H9 (cell line): ENCODE measurements around the gene WNK3. TPM values are rescaled to one million over a fixed set of nuclear protein-coding genes. Genes with fewer than 3 reads are reported as not detected.
A peak's percentile ranks its signal among the peaks of the same experiment; 100 is the strongest.
"Not testable (repeated sequence)": the region's sequence is repeated elsewhere in the genome, so short reads cannot be mapped to it uniquely, and the experiment has no call there.

ENCODE experiments used
- DNase-seq: peaks from one replicate; pipeline ENCODE4 v3.0.0-alpha.2; 2017
- H2AFZ ChIP-seq: one replicate; pipeline ENCODE4 v1.6.1; 2013; ENCODE audit warnings: mild to moderate bottlenecking, low read length, control low read depth, moderate library complexity
- H2AK5ac ChIP-seq: 2 replicates; pipeline ENCODE4 v1.6.1; 2013; ENCODE audit warnings: low read length, control low read depth, mixed read lengths; ENCODE audit not compliant: insufficient read length
- H2BK120ac ChIP-seq: one replicate; pipeline ENCODE4 v1.6.1; 2013; ENCODE audit warnings: low read depth, mild to moderate bottlenecking, low read length, control low read depth, inconsistent platforms; ENCODE audit not compliant: poor library complexity, severe bottlenecking
- H2BK12ac ChIP-seq: 2 replicates; pipeline ENCODE4 v1.6.1; 2013; ENCODE audit warnings: low read length, control low read depth, mixed read lengths, low read depth; ENCODE audit not compliant: insufficient read length
- H2BK15ac ChIP-seq: 2 replicates; pipeline ENCODE4 v1.6.1; 2013; ENCODE audit warnings: low read depth, low read length, control low read depth
- H2BK20ac ChIP-seq: one replicate; pipeline ENCODE4 v1.6.1; 2013; ENCODE audit warnings: low read depth, mild to moderate bottlenecking, low read length, control low read depth, inconsistent platforms; ENCODE audit not compliant: poor library complexity, severe bottlenecking
- H2BK5ac ChIP-seq: 2 replicates; pipeline ENCODE4 v1.6.1; 2013; ENCODE audit warnings: low read length, control low read depth, mixed read lengths; ENCODE audit not compliant: insufficient read length
- H3K14ac ChIP-seq: 2 replicates; pipeline ENCODE4 v1.6.1; 2013; ENCODE audit warnings: low read length, control low read depth; ENCODE audit not compliant: insufficient read depth
- H3K18ac ChIP-seq: 2 replicates; pipeline ENCODE4 v1.6.1; 2013; ENCODE audit warnings: low read depth, mild to moderate bottlenecking, mixed read lengths, low read length, control low read depth; ENCODE audit not compliant: insufficient read length
- H3K23ac ChIP-seq: 2 replicates; pipeline ENCODE4 v1.6.1; 2013; ENCODE audit warnings: low read length, control low read depth, mixed read lengths, low read depth; ENCODE audit not compliant: insufficient read length
- H3K23me2 ChIP-seq: 2 replicates; pipeline ENCODE4 v1.6.1; 2013; ENCODE audit warnings: low read depth, mild to moderate bottlenecking, mixed read lengths, low read length, control low read depth; ENCODE audit not compliant: insufficient read length, poor library complexity, severe bottlenecking
- H3K27ac ChIP-seq: 2 replicates; pipeline ENCODE4 v1.5.1; 2013; ENCODE audit warnings: low read length, control low read depth, mixed read lengths, low read depth; ENCODE audit not compliant: insufficient read length
- H3K27me3 ChIP-seq: 2 replicates; pipeline ENCODE4 v1.6.1; 2013; ENCODE audit warnings: low read length, control low read depth, inconsistent platforms; ENCODE audit not compliant: insufficient read depth
- H3K4ac ChIP-seq: 2 replicates; pipeline ENCODE4 v1.6.1; 2013; ENCODE audit warnings: low read depth, mild to moderate bottlenecking, control low read depth, inconsistent platforms, low read length, moderate library complexity
- H3K4me1 ChIP-seq: 2 replicates; pipeline ENCODE4 v1.6.1; 2013; ENCODE audit warnings: low read length, control low read depth, inconsistent platforms; ENCODE audit not compliant: insufficient read depth
- H3K4me2 ChIP-seq: 2 replicates; pipeline ENCODE4 v1.6.1; 2013; ENCODE audit warnings: low read length, control low read depth, mixed read lengths; ENCODE audit not compliant: insufficient read length, insufficient read depth
- H3K56ac ChIP-seq: 2 replicates; pipeline ENCODE4 v1.6.1; 2013; ENCODE audit warnings: low read depth, mild to moderate bottlenecking, mixed read lengths, low read length, control low read depth; ENCODE audit not compliant: insufficient read length
- H3K79me1 ChIP-seq: 2 replicates; pipeline ENCODE4 v1.6.1; 2013; ENCODE audit warnings: low read depth, mild to moderate bottlenecking, moderate library complexity, low read length, control low read depth, inconsistent platforms; ENCODE audit not compliant: insufficient read depth, poor library complexity, severe bottlenecking
- H3K79me2 ChIP-seq: 2 replicates; pipeline ENCODE4 v1.6.1; 2013; ENCODE audit warnings: low read length, control low read depth, inconsistent platforms; ENCODE audit not compliant: insufficient read depth
- H3K9ac ChIP-seq: 2 replicates; pipeline ENCODE4 v1.6.1; 2013; ENCODE audit warnings: low read length, control low read depth, mixed read lengths; ENCODE audit not compliant: insufficient read length; ENCODE audit errors: extremely low read depth
- H3K9me3 ChIP-seq: one replicate; pipeline ENCODE4 v1.6.1; 2013; ENCODE audit warnings: low read depth, low read length, inconsistent platforms; ENCODE audit not compliant: control insufficient read depth
- H3T11ph ChIP-seq: one replicate; pipeline ENCODE4 v1.6.1; 2013; ENCODE audit warnings: mild to moderate bottlenecking, low read length, control low read depth, inconsistent platforms
- H4K20me1 ChIP-seq: one replicate; pipeline ENCODE4 v1.6.1; 2013; ENCODE audit not compliant: control insufficient read depth, insufficient read length, insufficient read depth
- H4K5ac ChIP-seq: 2 replicates; pipeline ENCODE4 v1.6.1; 2013; ENCODE audit warnings: low read depth, mild to moderate bottlenecking, mixed read lengths, low read length, control low read depth; ENCODE audit not compliant: insufficient read length
- H4K8ac ChIP-seq: replicated peaks from 2 replicates; pipeline ENCODE4 v1.6.1; 2013; ENCODE audit warnings: low read length, control low read depth, mixed read lengths, low read depth; ENCODE audit not compliant: insufficient read length
- H4K91ac ChIP-seq: 2 replicates; pipeline ENCODE4 v1.6.1; 2013; ENCODE audit warnings: low read depth, mild to moderate bottlenecking, moderate library complexity, mixed read lengths, low read length, control low read depth; ENCODE audit not compliant: insufficient read length
- H3K27ac Mint-ChIP-seq, 3 experiments: 2 replicates in 2 of 3; 3 replicates in 1 of 3; pipeline ENCODE4 v1.8.0; 2020 to 2021; ENCODE audit warnings: mixed read lengths in 3 of 3, mild to moderate bottlenecking in 1 of 3, moderate library complexity in 1 of 3
- H3K27me3 Mint-ChIP-seq: 2 replicates; pipeline ENCODE4 v1.8.0; 2021; ENCODE audit warnings: low read depth, mild to moderate bottlenecking, moderate library complexity, mixed read lengths
- H3K36me3 Mint-ChIP-seq, 3 experiments: 2 replicates in 2 of 3; 3 replicates in 1 of 3; pipeline ENCODE4 v1.8.0; 2020 to 2021; ENCODE audit warnings: low read depth in 3 of 3, mixed read lengths in 3 of 3; ENCODE audit not compliant: insufficient read depth in 1 of 3
- H3K4me1 Mint-ChIP-seq, 2 experiments: 2 replicates each; pipeline ENCODE4 v1.8.0; 2020; ENCODE audit warnings: mixed read lengths in 2 of 2
- H3K4me3 Mint-ChIP-seq, 2 experiments: 2 replicates in 1 of 2; 3 replicates in 1 of 2; pipeline ENCODE4 v1.8.0; 2020 to 2021; ENCODE audit warnings: mild to moderate bottlenecking in 2 of 2, mixed read lengths in 2 of 2, moderate library complexity in 1 of 2
- H3K9me3 Mint-ChIP-seq, 2 experiments: 2 replicates in 1 of 2; 3 replicates in 1 of 2; pipeline ENCODE4 v1.8.0; 2020; ENCODE audit warnings: mild to moderate bottlenecking in 2 of 2, mixed read lengths in 2 of 2, moderate library complexity in 1 of 2
- CTCF ChIP-seq: fragments of 200-600 bp; sonication (generic); conservative IDR thresholded peaks from 3 replicates; pipeline ENCODE4 v1.8.0; 2021; ENCODE audit warnings: antibody characterized with exemption, mild to moderate bottlenecking
- WGBS: extraction: QIAGEN DNeasy Blood & Tissue Kit; methylation state at CpG from one replicate; pipeline ENCODE4 v1.1.7; 2013; ENCODE audit warnings: missing lambda C conversion rate, low lambda C conversion rate, mixed read lengths; ENCODE audit not compliant: insufficient read length; ENCODE audit errors: extremely low coverage; 5-methylcytosine and 5-hydroxymethylcytosine counted together
- total RNA-seq: library from RNA; stranded (reverse); gene quantifications from 2 replicates; pipeline ENCODE4 v1.2.1, GENCODE V29; 2021

Gene WNK3
- total RNA-seq, 1 experiment from 2014 or later = 22.8 TPM

GRCh38 chrX:54384661-54385060, 26.8 kb upstream of the WNK3 start:
- not testable (repeated sequence) for H3T11ph ChIP-seq, H4K20me1 ChIP-seq, H3K27ac ChIP-seq, H3K79me2 ChIP-seq, H3K27ac Mint-ChIP-seq, H4K8ac ChIP-seq, H3K23me2 ChIP-seq, H3K14ac ChIP-seq, H3K23ac ChIP-seq, H3K4ac ChIP-seq, H2BK15ac ChIP-seq, H3K27me3 ChIP-seq, H3K4me1 ChIP-seq, H2AFZ ChIP-seq, H3K18ac ChIP-seq, H2BK120ac ChIP-seq, H2AK5ac ChIP-seq, H3K4me3 Mint-ChIP-seq, H3K79me1 ChIP-seq, H4K5ac ChIP-seq, H3K27me3 Mint-ChIP-seq, H3K56ac ChIP-seq, H3K36me3 Mint-ChIP-seq, DNase-seq, H3K4me2 ChIP-seq, H4K91ac ChIP-seq, H2BK12ac ChIP-seq, H2BK20ac ChIP-seq, H2BK5ac ChIP-seq, H3K9ac ChIP-seq
- no CpG with 5 or more reads among the region's 5 CpGs for WGBS
- peaks cover 68% of the 10 kb centered on the region in 2 experiments for H3K9me3 Mint-ChIP-seq
- H3K9me3 ChIP-seq = peaks cover 21% of the 10 kb centered on the region
- TF ChIP-seq CTCF = 0 out of 3 replicates have a peak, but pooled peaks have one; percentile 14
- peaks cover 5 to 18% of the 10 kb centered on the region in 2 experiments for H3K4me1 Mint-ChIP-seq
